NCI-H1092 (cell line): ENCODE results near the gene AGAP1.
A peak's percentile ranks its signal among the peaks of the same experiment; 100 is the strongest.

Source experiments
- DNase-seq: peaks from one replicate; lab custom pipeline; 2025; lab: John Stamatoyannopoulos, UW

The AGAP1 gene

DNA sequence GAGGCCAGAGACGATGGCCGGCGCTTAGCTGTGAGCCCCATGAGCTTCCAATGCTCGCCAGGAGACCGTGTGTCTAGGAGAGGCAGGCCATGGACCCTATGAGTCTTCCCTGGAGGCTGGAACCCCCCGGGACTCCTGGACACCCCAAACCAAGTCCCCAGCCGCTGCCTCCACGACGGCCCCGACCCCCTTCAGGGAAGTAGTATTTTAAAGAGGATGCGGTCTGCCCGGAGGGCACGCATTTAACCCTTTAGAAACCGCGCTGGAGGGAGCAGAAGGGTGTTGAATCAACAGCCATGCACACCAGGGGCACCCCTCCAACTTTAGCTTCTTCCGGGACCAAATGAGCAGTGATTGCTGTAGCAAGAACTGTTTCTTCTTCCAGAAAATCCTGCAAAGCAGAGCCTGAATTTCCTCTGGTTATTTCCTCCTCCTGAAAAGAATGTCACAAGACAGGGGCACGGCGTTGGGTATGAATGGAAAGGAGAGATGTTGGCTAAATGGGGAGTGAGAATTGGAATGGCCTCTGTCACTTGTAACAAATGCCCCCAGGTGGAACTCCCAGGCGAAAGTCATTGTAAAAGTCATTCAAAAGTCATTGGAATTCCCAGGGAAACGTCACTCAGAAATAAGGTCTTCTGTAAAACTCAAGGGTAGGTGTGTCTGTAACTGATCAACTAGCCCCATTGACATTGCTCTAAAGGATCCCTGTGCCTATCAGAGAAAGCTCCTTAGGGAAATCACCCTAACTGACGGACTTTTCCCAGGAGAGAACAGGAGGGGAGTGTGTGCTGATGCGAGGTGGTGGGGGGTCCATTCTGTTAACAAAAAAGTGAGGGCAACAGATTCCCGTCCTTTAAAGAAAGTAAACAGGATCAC lies 680.1 kb downstream of the AGAP1 start:
- no peak for DNase-seq

DNA sequence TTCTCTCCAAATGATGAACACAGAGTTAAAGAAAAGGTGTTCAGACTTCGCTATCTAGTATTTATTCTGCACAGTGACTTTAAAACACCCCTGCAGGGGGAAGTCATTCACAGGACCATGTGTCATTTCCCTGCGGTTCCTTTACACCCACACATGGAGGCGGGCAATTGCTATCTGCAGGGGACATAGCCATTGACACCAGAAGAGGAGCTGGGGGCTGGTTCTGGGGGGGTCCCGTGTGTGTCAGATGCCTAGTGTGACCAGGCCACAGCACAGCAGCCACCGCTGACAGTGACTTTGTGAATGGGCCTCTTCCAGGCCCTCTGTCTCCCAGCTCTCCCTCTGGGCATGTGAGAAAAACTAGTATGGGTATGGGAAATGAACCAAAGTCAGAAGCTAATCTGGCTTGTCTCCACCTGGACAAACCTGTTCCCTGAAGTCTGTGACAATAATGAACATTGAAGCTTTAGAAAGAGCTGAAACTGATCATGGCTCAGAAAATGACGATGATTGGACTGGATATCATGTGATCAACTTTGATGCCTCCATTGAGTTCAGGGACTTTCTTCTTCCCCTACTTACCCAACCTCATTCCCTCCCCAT lies 681.8 kb downstream of the AGAP1 start:
- no peak for DNase-seq

DNA sequence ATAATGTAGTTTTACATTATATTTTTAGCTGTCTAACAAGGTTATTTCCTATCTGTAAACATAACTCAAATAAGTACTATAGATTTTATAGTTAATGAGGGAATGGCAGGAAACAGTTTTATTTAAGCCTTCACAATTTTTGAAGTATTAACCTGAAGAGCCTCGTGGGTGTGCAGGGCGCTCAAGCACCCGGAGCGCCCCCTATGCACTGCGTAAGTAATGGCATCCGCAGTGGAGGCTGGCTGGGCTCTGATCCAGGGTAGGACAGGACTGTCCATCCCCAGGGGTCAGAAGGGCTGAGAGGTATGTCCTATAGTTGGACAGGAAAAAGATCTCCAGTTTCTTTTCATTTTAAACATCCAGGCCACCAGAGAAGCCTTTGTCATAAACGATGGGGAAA lies 682.6 kb downstream of the AGAP1 start:
- DNase-seq = no peak

DNA sequence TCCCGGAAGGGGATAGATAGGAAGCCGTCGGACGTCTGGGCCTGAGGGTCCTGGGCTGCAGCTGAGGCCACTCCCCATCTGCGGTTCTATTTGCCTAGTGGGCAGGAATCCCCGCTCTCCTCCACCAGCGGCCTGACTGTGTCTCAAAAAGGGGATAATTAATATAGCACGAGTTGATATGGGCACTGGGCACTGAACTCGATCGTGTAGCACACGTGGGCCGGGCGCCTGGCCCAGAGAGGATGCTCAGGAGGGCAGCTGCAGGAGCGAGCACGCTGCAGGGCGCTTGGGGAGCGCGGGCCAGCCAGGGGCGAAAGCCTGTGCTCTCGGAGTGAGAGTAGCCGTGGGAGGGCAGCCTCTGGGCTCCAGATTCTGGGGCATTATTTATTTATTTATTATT lies 683.1 kb downstream of the AGAP1 start:
- no peak for DNase-seq

DNA sequence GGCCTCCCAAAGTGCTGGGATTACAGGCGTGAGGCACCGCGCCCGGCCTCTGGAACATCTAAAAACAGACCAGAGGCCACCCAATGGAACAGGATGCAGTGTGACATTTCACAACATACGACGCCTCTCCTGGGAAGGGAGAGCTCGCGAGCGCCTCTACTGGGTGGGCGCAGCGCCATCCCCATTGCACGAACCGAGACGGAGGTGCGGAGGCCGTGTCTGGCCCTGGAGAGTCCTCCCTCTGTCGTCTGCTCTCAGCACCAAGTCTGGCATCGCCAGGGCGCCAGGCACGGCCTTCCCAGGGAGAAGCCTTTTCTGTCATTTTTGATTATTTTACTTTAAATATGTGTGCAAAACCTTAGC lies 683.7 kb downstream of the AGAP1 start:
- DNase-seq = peak; percentile 39

DNA sequence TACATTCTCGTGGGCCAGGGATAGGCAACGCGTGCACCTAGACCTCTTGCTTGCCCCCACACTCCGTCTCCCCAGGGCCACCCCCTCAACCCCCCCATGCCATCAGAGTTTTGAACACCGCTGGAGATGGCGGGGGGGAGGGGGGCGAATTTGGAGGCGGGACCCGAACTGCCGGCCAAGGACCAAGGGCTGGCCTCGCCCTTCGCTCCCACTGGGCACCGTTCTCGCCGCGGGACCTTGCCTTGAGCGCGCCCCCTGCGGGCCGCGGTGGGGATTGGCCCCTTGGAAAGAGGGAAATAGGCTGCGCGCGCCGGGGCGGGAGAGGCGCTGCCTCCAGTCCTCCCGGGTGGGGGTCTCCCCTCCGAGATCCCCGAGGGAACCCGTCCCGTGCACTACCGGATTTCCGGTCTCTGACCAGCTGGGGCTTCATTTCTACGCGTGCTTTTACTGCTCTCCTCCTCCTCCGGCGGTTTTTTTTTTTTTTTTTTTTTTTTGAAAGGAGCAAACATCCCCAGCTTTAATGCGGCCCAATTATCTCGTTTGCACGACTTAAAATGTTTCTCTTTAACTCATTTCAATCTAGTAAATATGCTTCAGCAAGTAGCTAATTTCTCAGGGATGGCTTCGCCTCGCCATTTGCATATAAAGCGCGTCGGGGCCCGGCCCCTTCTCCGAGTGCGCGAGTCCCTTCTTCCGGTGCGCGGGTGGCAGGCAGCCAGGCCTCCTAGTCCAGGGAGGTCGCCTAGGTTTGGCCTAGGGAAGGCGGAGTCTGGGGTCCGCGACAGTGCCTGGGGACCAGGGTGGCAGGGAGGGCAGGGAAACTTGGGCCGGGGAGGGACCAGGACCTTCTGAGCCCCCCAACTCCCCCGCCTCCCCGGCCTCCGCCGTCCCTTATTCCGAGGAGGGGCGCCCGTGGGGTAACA lies 684.4 kb downstream of the AGAP1 start:
- DNase-seq = peak; percentile 29

DNA sequence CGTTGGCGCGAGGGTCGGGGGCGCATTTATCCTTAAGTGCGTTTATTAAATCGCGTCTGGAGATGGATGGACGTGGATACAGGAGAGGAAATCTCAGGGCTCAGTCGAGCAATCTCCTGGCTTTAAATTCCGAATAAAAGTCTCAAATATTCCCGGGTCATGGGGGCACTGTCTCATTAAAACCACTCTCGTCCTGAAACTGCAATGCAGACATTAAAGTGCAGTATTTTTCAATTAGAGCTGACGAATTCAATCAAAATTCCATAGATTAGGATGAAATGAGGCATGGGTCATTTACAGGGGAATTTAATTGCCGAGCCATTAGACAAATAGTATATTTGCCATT lies 685.0 kb downstream of the AGAP1 start:
- DNase-seq = no peak

DNA sequence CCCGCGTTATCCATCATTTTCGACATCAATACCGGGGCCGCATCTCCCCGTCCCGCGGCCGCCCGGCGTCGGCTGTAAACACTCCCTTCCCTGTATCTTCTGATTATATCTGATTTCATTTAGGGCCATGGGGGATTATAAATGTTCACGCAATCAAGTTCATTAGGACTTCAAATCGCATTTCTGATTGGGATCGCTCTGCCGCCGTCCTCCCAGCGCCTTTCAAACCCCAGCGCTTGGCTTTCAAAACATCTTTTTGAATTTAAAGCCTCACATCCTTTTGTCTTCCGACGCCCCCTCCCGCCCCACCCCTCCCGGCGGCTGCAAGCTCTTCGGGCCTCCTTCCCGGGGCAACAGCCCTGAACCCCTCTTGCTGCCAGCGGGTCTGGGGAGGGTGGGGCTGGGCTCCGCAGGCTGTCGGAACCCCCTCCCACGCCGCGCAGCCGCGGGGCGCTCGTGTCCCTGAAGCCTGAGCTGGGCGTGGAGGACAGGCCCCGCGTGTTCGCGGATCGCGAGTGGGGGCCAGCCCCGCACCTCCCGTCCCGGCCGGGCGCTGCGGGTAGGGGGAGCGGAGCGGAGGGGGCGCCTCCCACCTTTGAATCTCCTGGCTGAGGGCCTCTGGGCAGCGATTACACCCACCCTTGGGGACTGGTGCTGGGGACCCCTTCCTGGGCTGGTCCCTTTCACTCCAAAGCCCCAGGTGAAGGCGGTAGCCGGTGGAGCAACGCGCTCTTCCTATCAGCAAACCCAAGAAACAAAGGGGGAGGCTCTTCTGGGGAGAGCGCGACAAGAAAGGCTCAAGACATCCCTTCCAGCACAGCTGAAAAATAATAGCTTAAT lies 685.6 kb downstream of the AGAP1 start:
- DNase-seq = no peak

DNA sequence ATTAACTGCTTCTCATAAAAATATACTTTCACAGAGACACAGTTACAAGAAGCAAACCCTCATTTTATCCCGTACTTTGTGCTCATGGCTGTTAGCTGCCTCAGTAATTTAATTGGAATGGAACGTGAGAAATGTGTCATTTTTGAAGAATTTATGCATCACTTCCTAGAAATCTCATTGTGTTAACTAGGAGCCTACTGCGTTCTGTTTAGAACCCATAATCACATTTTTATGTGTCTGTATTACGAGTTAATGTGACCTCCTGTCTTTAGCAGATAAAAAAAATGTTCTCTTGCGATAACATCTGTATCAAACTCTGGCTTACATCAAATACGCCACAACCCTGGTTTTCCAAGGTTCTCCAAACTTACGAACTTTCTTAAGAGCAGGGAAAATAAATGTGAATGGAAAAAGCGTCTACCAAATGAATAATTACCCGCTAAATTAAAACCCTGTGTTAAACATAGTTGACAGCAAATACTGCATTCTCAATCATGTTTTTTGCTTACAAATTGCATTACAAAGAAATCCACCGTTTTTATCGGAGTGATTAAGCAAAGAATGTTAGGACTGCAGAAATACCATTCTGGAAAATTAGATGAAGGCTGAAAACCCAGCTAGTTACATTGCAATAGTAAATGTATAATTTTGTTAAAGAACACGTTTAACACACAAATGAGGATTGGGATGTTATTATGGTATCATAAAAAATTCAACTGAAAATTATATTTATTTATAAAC lies 686.4 kb downstream of the AGAP1 start:
- no peak for DNase-seq

DNA sequence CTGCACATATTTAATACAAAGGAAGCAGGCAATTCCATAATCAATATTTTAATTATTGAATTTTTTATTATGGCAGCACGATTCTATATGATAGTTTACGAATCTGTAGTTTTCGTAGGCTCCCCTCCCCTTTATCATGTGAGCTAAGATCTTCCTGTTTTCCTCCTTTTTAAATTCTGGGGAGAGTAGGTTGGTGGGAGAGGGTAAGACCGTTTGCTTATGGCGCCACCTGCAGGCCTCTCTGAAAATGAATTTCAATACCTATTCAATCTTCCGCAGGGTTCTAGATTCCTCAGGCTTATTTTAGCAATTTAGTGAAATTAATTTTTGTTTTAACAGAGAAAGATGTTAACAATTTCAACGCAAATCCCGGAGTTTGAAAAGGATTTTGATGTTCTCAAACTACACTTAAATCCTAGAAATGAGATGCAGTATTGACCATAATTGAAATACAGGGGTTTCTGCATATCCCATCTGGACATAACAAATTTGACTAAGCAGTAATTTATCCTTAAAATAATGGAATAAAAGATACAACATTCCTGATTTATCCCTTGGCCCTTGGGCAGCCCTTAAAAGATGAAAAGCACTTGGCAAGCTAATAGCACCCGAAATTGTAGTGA lies 687.1 kb downstream of the AGAP1 start:
- no peak for DNase-seq
